Trophoblast cell (in vitro differentiated cells and primary cell): ENCODE data around the gene XAB2.

Experiments used
- DNase-seq, 2 donors: peaks; one replicate each; pipeline ENCODE4 v3.0.0-alpha.2; 2016
- H2AFZ ChIP-seq: 2 replicates; pipeline ENCODE4 v1.6.1; 2013; ENCODE audit warnings: low read length, moderate library complexity, mild to moderate bottlenecking; ENCODE audit not compliant: insufficient read depth, poor library complexity
- H2AK5ac ChIP-seq: 2 replicates; pipeline ENCODE4 v1.6.1; 2013; ENCODE audit warnings: mild to moderate bottlenecking, low read length
- H2BK120ac ChIP-seq: 2 replicates; pipeline ENCODE4 v1.6.1; 2013; ENCODE audit warnings: low read length, mild to moderate bottlenecking, moderate library complexity; ENCODE audit not compliant: insufficient read depth, poor library complexity
- H2BK12ac ChIP-seq: 2 replicates; pipeline ENCODE4 v1.6.1; 2013; ENCODE audit warnings: mild to moderate bottlenecking, low read length, moderate library complexity
- H2BK5ac ChIP-seq: 2 replicates; pipeline ENCODE4 v1.6.1; 2013; ENCODE audit warnings: low read length, low read depth, moderate library complexity, mild to moderate bottlenecking; ENCODE audit not compliant: poor library complexity
- H3K14ac ChIP-seq: 2 replicates; pipeline ENCODE4 v1.6.1; 2013; ENCODE audit warnings: mild to moderate bottlenecking, low read length
- H3K18ac ChIP-seq: 2 replicates; pipeline ENCODE4 v1.6.1; 2013; ENCODE audit warnings: mild to moderate bottlenecking, low read length
- H3K23ac ChIP-seq: 2 replicates; pipeline ENCODE4 v1.6.1; 2013; ENCODE audit warnings: low read length
- H3K27ac ChIP-seq: 2 replicates; pipeline ENCODE4 v1.5.1; 2013; ENCODE audit warnings: low read depth, mild to moderate bottlenecking, inconsistent platforms, low read length, moderate library complexity
- H3K27me3 ChIP-seq: 2 replicates; pipeline ENCODE4 v1.6.1; 2013; ENCODE audit warnings: inconsistent platforms, mild to moderate bottlenecking, low read length, moderate library complexity; ENCODE audit not compliant: insufficient read depth
- H3K36me3 ChIP-seq, 2 experiments: 1 replicate in 1 of 2; 2 replicates in 1 of 2; pipeline ENCODE4 v1.6.1; 2013; ENCODE audit warnings: low read length in 2 of 2, mild to moderate bottlenecking in 2 of 2, moderate library complexity in 1 of 2; ENCODE audit not compliant: insufficient read depth in 2 of 2, control insufficient read depth in 1 of 2
- H3K4ac ChIP-seq: 2 replicates; pipeline ENCODE4 v1.6.1; 2013; ENCODE audit warnings: low read depth, mild to moderate bottlenecking, low read length, moderate library complexity
- H3K4me1 ChIP-seq, 2 experiments: 1 replicate in 1 of 2; 2 replicates in 1 of 2; pipeline ENCODE4 v1.6.1; 2013; ENCODE audit warnings: low read length in 2 of 2, mild to moderate bottlenecking in 2 of 2, moderate library complexity in 1 of 2; ENCODE audit not compliant: insufficient read depth in 2 of 2, control insufficient read depth in 1 of 2
- H3K4me2 ChIP-seq: 2 replicates; pipeline ENCODE4 v1.6.1; 2013; ENCODE audit warnings: inconsistent platforms, mild to moderate bottlenecking, low read length, moderate library complexity
- H3K4me3 ChIP-seq: 2 replicates; pipeline ENCODE4 v1.5.1; 2013; ENCODE audit warnings: mild to moderate bottlenecking, low read depth, low read length, inconsistent platforms
- H3K79me1 ChIP-seq: one replicate; pipeline ENCODE4 v1.6.1; 2013; ENCODE audit warnings: low read length
- H3K79me2 ChIP-seq: 2 replicates; pipeline ENCODE4 v1.6.1; 2013; ENCODE audit warnings: low read length, mild to moderate bottlenecking; ENCODE audit not compliant: control insufficient read depth, insufficient read depth, poor library complexity
- H3K9ac ChIP-seq: 2 replicates; pipeline ENCODE4 v1.6.1; 2013; ENCODE audit warnings: mild to moderate bottlenecking, low read length
- H3K9me3 ChIP-seq: 2 replicates; pipeline ENCODE4 v1.6.1; 2013; ENCODE audit warnings: low read depth, mild to moderate bottlenecking, control low read depth, inconsistent platforms, low read length; ENCODE audit not compliant: insufficient read depth
- H4K12ac ChIP-seq: 2 replicates; pipeline ENCODE4 v1.6.1; 2013; ENCODE audit warnings: low read depth, mild to moderate bottlenecking, low read length, moderate library complexity
- H4K8ac ChIP-seq: 2 replicates; pipeline ENCODE4 v1.6.1; 2013; ENCODE audit warnings: low read depth, mild to moderate bottlenecking, low read length, moderate library complexity
- H4K91ac ChIP-seq: one replicate; pipeline ENCODE4 v1.6.1; 2013; ENCODE audit warnings: low read depth, mild to moderate bottlenecking, low read length, moderate library complexity
- WGBS: extraction: QIAGEN DNeasy Blood & Tissue Kit; methylation state at CpG from one replicate; pipeline ENCODE4 v1.1.7; 2013; ENCODE audit warnings: missing lambda C conversion rate; ENCODE audit not compliant: insufficient read length, insufficient coverage; ENCODE audit errors: extremely low coverage; 5-methylcytosine and 5-hydroxymethylcytosine counted together

Gene XAB2

DNA sequence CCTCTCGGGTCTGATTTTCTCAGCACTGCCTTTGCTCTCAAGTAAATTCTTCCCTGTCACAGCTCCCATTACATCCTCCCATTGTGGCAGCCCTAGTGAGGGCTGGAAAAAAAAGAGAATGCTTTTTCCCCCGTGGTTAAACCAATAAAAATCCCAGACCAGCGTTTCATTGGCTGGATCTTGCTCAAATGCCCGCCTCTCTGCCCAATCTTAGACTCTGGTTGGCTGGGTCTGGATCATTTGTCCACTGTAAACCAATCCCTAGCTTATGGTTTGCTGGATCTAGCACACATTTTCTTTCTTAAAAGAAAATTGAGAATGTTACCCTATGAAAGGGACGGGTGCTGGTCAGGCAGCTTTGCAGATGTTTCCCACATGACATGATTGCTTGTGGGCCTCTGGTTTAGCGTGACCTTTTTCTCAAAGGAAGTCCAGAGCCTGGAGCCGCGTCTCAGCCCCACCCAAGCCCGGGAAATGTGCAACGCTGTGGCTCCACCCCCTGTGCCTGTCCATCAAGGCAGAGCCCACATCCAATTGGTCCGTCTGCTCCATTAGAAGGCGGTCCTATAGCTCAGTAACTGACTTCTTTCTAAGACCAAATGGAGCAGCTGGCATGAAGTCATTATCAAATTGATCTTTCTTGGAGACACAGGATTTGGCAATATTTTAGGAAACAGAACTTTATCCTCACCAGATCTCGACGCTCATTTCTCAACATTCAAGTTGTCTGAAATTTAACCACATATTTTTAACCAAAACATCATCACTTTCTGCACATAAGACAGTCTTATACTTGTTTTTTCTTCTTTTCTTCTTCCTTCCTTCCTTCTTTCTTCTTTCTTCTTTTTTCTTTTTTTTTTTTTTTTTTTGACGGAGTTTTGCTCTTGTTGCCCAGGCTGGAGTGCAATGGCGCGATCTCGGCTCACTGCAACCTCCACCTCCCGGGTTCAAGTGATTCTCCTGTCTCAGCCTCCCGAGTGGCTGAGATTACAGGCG, 45.0 kb upstream of the XAB2 start:
- no peak overlapping the region for H3K4me2 ChIP-seq
- H2BK5ac ChIP-seq, result no peak overlapping the region
- no peaks in the 10 kb centered on the region for H3K36me3 ChIP-seq
- H4K12ac ChIP-seq, result no peak overlapping the region
- H3K79me2 ChIP-seq, result no peaks in the 10 kb centered on the region
- no peak overlapping the region for H3K14ac ChIP-seq
- no peak overlapping the region for H2AK5ac ChIP-seq
- no peak overlapping the region for H2BK120ac ChIP-seq
- H3K4ac ChIP-seq, result no peak overlapping the region
- H3K4me1 ChIP-seq, result no peaks in the 10 kb centered on the region
- peak; percentile 81 to 93 for DNase-seq
- 100% methylated on average over 2 of the region's 21 CpGs for WGBS
- no peak overlapping the region for H3K27ac ChIP-seq
- no peaks in the 10 kb centered on the region for H3K79me1 ChIP-seq
- no peak overlapping the region for H3K18ac ChIP-seq
- H4K8ac ChIP-seq, result no peak overlapping the region
- H3K9ac ChIP-seq, result no peak overlapping the region
- no peak overlapping the region for H2AFZ ChIP-seq
- no peak overlapping the region for H3K23ac ChIP-seq
- H3K4me3 ChIP-seq, result no peak overlapping the region
- no peak overlapping the region for H4K91ac ChIP-seq
- H3K9me3 ChIP-seq, result peaks cover 11% of the 10 kb centered on the region
- H2BK12ac ChIP-seq, result no peak overlapping the region
- peaks cover 6% of the 10 kb centered on the region for H3K27me3 ChIP-seq

DNA sequence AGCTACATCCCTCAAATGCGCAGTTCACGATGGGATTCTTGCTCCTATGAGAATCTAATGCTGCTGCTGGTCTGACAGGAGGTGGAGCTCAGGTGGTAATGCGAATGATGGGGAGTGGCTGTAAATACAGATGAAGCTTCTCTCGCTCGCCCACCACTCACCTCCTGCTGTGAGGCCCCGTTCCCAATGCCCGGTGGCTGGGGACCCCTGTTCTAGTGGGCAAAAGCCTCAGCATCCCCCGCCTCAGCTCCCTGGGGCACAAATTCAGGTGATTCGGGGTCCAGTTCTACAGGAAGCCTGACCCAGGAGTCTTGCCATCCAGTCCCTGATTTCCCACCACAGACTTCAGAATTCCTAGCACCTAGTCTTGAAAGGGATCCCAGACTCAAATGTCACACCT, 43.2 kb upstream of the XAB2 start:
- H4K91ac ChIP-seq, result no peak overlapping the region
- no peak overlapping the region for H3K4ac ChIP-seq
- H3K4me2 ChIP-seq, result no peak overlapping the region
- H3K27ac ChIP-seq, result no peak overlapping the region
- WGBS, result no CpG with 5 or more reads among the region's 9 CpGs
- no peak overlapping the region for H3K14ac ChIP-seq
- H4K8ac ChIP-seq, result no peak overlapping the region
- no peaks in the 10 kb centered on the region for H3K4me1 ChIP-seq
- no peak overlapping the region for H3K9ac ChIP-seq
- peaks cover 12% of the 10 kb centered on the region for H3K9me3 ChIP-seq
- H3K79me1 ChIP-seq, result no peaks in the 10 kb centered on the region
- no peak overlapping the region for H3K18ac ChIP-seq
- H2BK12ac ChIP-seq, result no peak overlapping the region
- H3K4me3 ChIP-seq, result no peak overlapping the region
- no peak overlapping the region for H2AK5ac ChIP-seq
- H3K27me3 ChIP-seq, result peaks cover 11% of the 10 kb centered on the region
- no peak overlapping the region for H4K12ac ChIP-seq
- H3K36me3 ChIP-seq, result no peaks in the 10 kb centered on the region
- no peak overlapping the region for H2AFZ ChIP-seq
- H3K23ac ChIP-seq, result no peak overlapping the region
- H3K79me2 ChIP-seq, result no peaks in the 10 kb centered on the region
- no peak for DNase-seq
- no peak overlapping the region for H2BK120ac ChIP-seq
- no peak overlapping the region for H2BK5ac ChIP-seq

DNA sequence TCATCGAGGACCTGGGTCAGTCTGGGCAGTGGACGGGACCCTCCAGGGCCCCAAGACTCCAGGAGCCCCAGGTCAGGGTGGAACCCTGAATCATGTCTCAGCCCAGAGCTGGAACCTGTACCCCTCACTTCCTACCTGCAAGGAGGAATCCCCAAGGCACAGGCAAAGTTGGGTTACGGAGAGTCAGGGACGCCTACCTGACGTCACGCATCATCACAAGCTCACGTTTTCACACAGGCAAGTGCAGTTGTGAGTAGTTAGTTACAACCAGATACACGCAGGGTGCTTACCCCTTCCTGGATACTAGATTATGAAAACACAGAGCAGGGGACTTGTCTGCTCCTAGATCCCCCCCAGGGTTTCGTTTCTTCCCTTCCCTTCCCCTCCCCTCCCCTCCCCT, 41.4 kb upstream of the XAB2 start:
- H3K27ac ChIP-seq, result no peak overlapping the region
- no peak overlapping the region for H4K12ac ChIP-seq
- no peak for DNase-seq
- H4K8ac ChIP-seq, result no peak overlapping the region
- peaks cover 11% of the 10 kb centered on the region for H3K27me3 ChIP-seq
- no peak overlapping the region for H3K23ac ChIP-seq
- H3K14ac ChIP-seq, result no peak overlapping the region
- H3K4ac ChIP-seq, result no peak overlapping the region
- H3K4me3 ChIP-seq, result no peak overlapping the region
- no peak overlapping the region for H2BK12ac ChIP-seq
- H2AK5ac ChIP-seq, result no peak overlapping the region
- WGBS, result no CpG with 5 or more reads among the region's 9 CpGs
- H4K91ac ChIP-seq, result no peak overlapping the region
- no peaks in the 10 kb centered on the region for H3K79me1 ChIP-seq
- no peaks in the 10 kb centered on the region for H3K36me3 ChIP-seq
- no peak overlapping the region for H3K4me2 ChIP-seq
- H2BK5ac ChIP-seq, result no peak overlapping the region
- no peak overlapping the region for H3K9ac ChIP-seq
- no peak overlapping the region for H3K18ac ChIP-seq
- no peak overlapping the region for H2AFZ ChIP-seq
- no peaks in the 10 kb centered on the region for H3K79me2 ChIP-seq
- no peak overlapping the region for H2BK120ac ChIP-seq
- no peaks in the 10 kb centered on the region for H3K4me1 ChIP-seq
- H3K9me3 ChIP-seq, result peaks cover 12% of the 10 kb centered on the region

DNA sequence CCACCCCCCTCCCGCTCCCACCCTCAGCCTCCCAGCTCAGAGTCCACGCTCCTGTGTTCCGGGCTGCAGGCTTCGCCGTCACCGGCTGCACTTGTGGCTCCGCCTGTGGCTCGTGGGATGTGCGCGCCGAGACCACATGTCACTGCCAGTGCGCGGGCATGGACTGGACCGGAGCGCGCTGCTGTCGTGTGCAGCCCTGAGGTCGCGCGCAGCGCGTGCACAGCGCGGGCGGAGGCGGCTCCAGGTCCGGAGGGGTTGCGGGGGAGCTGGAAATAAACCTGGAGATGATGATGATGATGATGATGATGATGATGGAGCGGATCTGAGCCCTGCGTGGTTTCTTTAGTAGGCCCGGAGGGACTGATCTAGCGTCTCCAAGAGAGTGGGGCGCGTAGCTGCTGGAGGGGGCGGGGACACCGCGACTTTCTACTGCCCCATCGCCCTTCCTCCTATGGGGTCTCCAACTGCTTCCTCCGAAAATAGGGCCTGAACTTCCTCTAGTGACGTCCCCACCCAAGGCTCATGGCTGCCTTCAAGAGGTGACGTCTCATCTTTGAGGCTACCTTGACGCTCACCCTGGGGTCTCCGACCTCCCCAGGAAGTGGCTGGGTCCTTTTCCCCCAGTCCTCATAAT, 40.9 kb upstream of the XAB2 start:
- DNase-seq, result no peak
- H2AFZ ChIP-seq, result no peak overlapping the region
- no peak overlapping the region for H3K14ac ChIP-seq
- no CpG with 5 or more reads among the region's 43 CpGs for WGBS
- no peak overlapping the region for H4K12ac ChIP-seq
- H3K27me3 ChIP-seq, result peaks cover 11% of the 10 kb centered on the region
- no peak overlapping the region for H3K23ac ChIP-seq
- no peak overlapping the region for H3K9ac ChIP-seq
- no peaks in the 10 kb centered on the region for H3K79me1 ChIP-seq
- H3K4me2 ChIP-seq, result peak overlapping the region; percentile 45
- H3K4ac ChIP-seq, result no peak overlapping the region
- no peak overlapping the region for H2BK12ac ChIP-seq
- peaks cover 12% of the 10 kb centered on the region for H3K9me3 ChIP-seq
- H3K18ac ChIP-seq, result no peak overlapping the region
- H2BK120ac ChIP-seq, result no peak overlapping the region
- no peak overlapping the region for H2AK5ac ChIP-seq
- H3K4me3 ChIP-seq, result no peak overlapping the region
- no peaks in the 10 kb centered on the region for H3K79me2 ChIP-seq
- no peak overlapping the region for H4K8ac ChIP-seq
- no peaks in the 10 kb centered on the region for H3K36me3 ChIP-seq
- H4K91ac ChIP-seq, result no peak overlapping the region
- H3K4me1 ChIP-seq, result no peaks in the 10 kb centered on the region
- H3K27ac ChIP-seq, result no peak overlapping the region
- H2BK5ac ChIP-seq, result no peak overlapping the region
